GM19395 (cell line): ENCODE results near the gene LDLRAD4.
"Not testable (repeated sequence)": the region's sequence is repeated elsewhere in the genome, so short reads cannot be mapped to it uniquely, and the experiment has no call there.

Experiments used
- ATAC-seq: cut with Tn5 transposase; IDR thresholded peaks from one replicate; pipeline ENCODE4 v1.9.1; 2021; ENCODE audit warnings: mild to moderate bottlenecking, moderate library complexity; ENCODE audit not compliant: unreplicated experiment

LDLRAD4 gene

DNA sequence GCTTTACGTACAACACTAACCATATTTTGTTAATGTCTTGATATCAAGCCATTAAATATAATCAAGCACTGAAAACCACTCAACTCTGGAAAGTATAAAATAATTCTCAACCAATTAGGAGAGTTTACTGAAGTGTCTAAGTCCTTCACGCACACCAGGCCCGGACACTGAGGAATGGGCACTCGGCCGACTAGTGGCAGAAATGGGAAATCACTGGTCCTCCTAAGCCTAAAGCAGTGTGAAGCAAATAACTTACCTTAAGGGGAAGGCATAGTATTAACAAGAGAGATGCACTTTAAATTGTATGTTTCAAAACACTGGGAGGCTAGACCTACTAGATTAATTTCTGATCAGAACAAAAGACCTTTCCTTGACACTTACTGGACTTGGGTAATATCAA, 462.1 kb downstream of the LDLRAD4 start:
- no peak for ATAC-seq

DNA sequence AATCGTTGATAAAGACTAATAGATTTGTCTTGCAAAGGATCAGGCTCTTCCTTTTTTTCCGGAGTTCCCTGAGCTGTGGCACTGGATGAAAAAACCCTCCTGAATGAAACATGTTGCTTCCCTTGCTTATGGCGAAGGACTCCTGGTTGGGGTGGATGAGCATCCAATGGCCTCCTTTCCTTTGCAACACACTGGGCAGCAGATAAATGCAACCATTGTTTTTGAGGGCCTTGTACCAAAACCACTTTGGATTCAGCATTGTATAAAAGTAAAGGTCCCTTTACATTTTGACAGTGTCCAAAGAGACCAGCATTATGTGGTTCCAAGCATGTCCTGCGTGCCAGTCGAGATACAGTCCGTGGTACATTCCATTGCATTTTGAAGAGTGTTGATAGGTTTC, 463.1 kb downstream of the LDLRAD4 start:
- no peak for ATAC-seq

DNA sequence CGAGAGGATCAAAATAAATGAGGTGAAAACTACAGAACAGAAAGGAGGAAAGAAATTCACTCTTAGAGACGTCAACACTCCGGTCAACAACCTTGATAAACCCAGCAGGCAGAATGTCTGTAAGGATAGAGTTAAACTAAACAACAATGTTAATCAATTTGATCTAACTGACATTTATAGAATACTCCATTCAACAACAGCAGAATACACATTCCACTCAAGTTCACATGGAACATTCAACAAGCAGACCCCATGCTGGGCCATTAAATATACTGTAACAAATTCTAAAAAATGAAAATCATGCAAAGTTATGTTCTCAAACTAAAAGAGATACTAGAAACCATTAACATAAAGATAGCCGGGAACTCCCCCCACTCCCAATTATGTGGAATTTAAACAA, 466.0 kb downstream of the LDLRAD4 start:
- no peak for ATAC-seq

DNA sequence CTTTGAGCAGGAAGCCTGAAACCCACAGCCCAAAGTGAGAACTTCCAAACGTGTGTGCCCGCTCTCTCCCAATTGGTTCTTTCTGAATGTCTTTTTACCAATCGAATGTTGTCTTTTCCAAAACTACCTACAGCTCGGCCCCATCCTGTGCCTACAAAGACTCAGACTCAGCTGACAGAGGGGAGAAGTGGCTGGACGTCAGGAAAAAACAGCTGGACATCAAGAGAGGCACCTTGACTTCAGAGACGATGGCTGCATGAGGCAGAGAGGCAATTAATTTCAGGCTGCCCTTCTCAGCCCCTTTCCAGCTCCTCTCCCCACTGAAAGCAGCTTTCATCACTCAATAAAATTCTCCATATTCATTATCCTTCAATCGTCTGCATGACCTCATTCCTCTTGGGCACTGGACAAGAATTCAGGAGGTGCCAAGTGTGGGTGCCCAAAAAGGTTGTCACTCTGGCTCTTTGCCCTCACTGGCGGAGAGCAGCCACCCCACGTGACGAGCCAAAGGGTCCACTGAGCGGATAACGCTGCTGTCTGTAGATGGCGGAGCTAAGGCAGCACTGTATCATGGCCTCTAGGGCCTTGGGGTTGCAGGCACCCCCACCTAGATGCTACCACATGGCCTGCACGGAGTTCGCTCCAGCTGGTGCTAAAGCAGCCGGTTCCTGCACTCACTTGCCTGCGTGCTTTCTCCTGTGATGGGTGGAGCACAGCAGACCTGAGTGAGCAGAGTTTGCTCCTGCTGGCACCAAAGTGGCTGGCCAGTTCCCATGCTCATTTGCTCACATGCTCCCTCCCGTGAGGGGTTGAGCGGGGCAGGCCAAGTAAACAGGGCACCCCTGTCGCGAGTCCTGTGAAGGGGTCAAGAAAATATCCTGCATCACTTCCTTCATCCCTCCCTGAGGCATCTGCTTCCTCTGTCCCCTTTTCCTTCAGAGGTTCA, 469.9 kb downstream of the LDLRAD4 start:
- no peak for ATAC-seq

DNA sequence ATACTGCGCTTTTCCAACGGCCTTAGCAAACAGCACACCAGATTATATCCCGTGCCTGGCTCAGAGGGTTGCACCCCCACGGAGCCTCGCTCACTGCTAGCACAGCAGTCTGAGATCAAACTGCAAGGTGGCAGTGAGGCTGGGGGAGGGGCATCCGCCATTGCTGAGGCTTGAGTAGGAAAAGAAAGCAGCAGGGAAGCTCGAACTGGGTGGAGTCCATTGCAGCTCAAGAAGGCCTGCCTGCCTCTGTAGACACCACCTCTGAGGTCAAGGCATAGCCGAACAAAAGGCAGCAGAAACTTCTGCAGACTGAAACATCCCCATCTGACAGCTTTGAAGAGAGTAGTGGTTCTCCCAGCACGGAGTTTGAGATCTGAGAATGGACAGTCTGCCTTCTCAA, 471.5 kb downstream of the LDLRAD4 start:
- ATAC-seq, result not testable (repeated sequence)

DNA sequence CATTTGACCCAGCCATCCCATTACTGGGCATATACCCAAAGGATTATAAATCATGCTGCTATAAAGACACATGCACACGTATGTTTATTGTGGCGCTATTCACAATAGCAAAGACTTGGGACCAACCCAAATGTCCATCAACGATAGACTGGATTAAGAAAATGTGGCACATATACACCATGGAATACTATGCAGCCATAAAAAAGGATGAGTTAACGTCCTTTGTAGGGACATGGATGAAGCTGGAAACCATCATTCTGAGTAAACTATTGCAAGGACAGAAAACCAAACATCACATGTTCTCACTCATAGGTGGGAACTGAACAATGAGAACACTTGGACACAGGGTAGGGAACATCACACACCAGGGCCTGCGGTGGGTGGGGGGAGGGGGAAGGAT, 476.8 kb downstream of the LDLRAD4 start:
- ATAC-seq, result not testable (repeated sequence)

DNA sequence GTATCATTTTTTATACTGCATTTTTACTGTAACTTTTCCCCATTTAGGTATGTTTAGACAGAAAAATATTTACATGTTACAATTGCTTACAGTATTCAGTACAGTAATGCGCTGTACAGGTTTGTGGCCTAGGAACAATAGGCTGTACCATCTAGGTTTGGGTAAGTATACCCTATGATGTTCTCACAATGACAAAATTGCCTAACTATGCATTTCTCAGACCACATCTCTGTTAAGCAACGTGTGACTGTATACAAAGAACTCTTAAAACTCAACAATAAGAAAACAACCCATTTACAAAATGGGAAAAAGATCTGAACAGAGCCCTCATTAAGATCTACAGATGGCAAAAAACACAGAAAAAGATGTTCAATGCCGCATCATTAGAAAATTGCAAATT, 478.4 kb downstream of the LDLRAD4 start:
- no peak for ATAC-seq

DNA sequence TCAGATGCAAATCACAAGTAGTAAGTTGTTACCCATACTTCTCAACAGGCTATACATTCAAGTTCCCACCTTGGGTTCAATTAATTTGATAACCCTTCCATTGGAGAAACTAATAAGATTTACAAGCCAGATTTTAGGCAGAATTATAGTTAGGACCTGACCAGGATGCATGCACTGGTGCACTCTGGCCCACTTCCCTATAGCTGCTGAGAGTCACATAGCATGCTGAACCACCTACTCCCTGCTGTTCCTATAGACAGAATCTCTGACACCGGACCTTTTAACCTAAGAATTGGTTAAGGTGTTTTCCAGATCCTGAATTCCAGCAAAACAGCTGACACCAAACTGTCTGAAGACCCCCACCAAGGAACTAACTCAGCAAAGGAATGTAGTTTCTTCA, 481.6 kb downstream of the LDLRAD4 start:
- ATAC-seq, result no peak
